ENCODE measurements around the gene ZBTB8B.
A peak's percentile ranks its signal among the peaks of the same experiment; 100 is the strongest.
"Not testable (repeated sequence)": the region's sequence is repeated elsewhere in the genome, so short reads cannot be mapped to it uniquely, and the experiment has no call there.

The ZBTB8B gene

DNA sequence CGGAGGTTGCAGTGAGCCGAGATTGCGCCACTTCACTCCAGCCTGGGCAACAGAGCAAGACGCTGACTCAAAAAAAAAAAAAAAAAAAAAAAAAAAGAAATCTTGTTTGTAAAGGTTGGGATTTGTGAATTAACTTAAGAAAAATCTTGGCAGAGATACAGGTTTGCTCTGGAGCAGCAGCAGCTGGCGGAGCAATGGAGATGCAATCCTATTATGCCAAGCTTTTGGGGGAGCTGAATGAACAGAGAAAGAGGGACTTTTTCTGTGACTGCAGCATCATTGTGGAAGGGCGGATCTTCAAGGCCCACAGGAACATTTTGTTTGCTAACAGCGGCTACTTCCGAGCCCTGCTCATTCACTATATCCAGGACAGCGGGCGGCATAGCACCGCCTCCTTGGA is 5.6 kb downstream of the ZBTB8B start:
- no peak for DNase-seq (ENCODE audit: low read depth)

- no peak for DNase-seq (ENCODE audit: low read depth)
Measured at GRCh38 chr1:32470991-32471694, 6.3 kb downstream of the ZBTB8B start.

DNA sequence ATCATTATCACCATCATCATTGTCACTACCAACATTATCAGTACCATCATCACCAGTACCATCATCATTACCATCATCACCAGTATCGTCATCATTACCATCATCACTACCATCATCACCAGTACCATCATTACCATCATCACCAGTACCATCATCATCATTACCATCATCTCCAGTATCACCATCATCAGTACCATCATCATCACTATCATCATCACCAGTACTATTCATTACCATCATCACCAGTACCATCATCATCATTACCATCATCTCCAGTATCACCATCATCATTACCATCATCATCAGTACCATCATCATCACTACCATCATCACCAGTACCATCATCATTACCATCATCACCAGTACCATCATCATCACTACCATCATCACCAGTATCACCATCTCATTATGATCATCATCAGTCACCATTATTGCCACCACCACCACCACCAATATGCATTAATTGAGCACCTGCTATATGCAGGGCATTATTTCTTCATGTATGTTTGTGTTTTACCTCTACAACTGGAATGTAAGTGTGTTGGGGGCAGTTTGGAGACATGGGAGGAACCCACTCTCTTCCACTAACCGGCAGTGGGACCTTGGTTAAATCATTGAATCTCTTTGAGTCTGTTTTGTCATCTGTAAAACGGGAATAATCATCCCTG is 7.0 kb downstream of the ZBTB8B start:
- no peak for DNase-seq (ENCODE audit: low read depth)

DNA sequence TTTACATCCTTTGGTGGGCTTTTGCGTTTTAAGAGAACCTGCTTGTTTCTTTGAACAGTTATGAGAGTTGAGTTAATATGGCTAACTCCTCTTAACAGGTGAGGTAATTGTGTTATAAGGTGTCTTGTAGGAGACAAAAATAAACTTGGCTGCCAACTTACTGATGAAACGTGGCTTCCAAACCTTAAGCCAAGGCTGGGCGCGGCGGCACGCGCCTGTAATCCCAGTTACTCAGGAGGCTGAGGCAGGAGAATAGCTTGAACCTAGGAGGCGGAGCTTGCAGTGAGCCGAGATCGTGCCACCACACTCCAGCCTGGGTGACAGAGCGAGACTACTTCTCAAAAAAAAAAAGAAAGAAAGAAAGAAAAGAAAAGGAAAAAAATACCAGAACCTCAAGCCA is 8.1 kb downstream of the ZBTB8B start:
- not testable (repeated sequence) for DNase-seq (ENCODE audit: low read depth)

DNA sequence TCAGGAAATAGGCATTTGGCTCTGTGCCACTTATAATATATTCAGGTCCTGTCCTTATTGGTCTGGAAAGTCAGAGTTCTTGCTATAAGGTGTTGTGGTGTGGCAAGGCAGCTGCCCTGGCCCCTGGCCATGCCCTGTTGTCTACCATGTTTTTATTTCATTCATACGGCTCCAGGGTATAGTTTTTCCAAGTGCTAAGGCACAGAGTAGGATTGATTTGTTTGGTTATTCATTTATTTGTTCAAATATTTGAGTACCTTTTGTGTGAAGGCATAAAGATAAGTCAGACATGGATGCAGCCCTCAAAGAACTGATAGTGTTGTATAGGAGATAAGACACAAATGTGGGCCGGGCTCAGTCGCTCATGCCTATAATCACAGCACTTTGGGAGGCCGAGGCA is 10.1 kb downstream of the ZBTB8B start:
- DNase-seq (ENCODE audit: low read depth), result no peak

DNA sequence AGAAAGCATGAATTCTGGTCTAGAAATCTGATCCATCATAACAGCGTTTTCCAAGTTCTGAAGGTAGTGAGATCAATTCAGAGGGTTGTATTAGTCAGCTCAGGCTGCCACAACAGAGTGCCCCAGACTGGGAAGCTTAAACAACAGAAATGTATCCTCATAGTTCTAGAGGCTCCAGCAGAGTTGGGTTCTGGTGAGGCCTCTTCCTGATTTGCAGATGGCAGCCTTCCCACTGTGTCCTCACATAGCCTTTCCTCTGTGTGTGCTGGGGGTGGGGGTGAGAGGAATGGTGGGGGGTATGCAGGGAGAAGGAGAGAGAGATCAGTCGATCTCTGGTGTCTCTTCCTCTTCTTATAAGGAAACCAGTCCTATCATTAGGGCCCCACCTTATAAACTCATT is 15.1 kb downstream of the ZBTB8B start:
- peak; percentile 4 for DNase-seq (ENCODE audit: low read depth)

GRCh38 chr1:32480761-32481160 is 15.9 kb downstream of the ZBTB8B start:
- no peak for DNase-seq (ENCODE audit: low read depth)

GRCh38 chr1:32481788-32482187 is 16.9 kb downstream of the ZBTB8B start:
- not testable (repeated sequence) for DNase-seq (ENCODE audit: low read depth)

DNA sequence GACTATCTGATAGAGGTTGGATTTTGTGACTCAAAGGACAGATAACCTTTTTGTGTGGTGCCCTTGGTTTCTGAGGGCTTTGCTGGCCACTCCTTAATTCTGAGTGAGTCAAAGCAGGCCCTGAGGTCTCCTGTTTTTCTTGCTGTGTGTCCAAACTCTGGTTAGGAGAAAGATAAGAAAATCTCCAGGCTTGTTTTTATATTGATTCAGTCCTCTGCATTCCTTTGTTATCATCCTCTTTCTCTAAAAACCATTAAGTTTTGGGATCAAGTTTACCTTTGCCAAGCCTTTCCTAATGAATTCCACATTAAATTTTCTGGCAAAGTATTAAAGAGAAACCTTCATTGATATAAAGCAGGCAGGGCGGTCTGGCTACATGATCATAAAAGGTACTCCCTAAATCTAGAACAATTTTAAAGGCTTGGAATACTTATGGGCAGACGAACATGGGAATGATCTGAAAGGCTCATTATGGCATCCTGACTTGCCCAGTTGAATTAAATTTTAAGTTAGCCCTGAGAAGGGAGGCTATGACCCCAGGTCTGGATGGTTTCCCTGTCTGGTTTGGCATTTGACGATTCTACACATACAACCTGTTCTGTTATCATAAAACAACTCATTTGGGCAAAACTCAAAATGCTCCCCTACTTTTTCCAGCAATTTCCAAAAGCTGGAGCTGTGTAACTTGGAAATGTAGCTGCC is 20.8 kb downstream of the ZBTB8B start:
- DNase-seq (ENCODE audit: low read depth), result no peak

DNA sequence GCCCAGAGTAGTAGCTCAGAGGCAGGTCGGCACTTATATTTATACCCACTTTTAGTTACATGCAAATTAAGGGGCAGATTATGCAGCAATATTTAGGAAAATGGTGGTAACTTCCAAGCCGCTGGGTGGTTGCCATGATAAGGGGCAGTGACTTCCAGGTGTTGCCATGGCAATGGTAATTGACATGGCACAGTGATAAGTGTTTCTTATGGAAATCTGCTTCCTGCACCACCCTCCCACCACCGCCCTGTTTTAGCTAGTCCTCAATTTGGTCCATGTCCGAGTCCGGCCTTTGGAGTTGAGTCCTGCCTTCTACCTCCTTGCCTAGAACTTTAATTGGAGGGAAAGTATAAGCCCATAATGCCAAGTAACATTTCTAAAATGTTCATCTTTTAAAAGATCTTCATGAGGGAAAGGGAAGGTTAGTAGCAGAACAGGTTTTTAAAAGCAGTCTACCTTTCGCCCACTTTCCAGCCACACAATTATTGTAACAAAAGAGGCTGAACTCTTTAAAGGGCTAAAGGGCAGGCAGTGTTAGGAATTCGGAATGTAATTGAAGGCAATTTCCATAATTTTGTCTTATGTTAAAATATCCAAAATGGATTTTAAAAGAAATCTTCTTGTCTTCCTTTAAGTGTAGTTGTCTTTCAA is 21.7 kb downstream of the ZBTB8B start:
- no peak for DNase-seq (ENCODE audit: low read depth)

GRCh38 chr1:32487182-32487581 is 22.3 kb downstream of the ZBTB8B start:
- DNase-seq (ENCODE audit: low read depth), result no peak

GRCh38 chr1:32489774-32490454 is 25.0 kb downstream of the ZBTB8B start:
- DNase-seq (ENCODE audit: low read depth), result no peak

- no peak for DNase-seq (ENCODE audit: low read depth)
Measured at GRCh38 chr1:32491386-32491785, 26.5 kb downstream of the ZBTB8B start.

- no peak for DNase-seq (ENCODE audit: low read depth)
Measured at GRCh38 chr1:32494196-32494595, 29.3 kb downstream of the ZBTB8B start.

DNA sequence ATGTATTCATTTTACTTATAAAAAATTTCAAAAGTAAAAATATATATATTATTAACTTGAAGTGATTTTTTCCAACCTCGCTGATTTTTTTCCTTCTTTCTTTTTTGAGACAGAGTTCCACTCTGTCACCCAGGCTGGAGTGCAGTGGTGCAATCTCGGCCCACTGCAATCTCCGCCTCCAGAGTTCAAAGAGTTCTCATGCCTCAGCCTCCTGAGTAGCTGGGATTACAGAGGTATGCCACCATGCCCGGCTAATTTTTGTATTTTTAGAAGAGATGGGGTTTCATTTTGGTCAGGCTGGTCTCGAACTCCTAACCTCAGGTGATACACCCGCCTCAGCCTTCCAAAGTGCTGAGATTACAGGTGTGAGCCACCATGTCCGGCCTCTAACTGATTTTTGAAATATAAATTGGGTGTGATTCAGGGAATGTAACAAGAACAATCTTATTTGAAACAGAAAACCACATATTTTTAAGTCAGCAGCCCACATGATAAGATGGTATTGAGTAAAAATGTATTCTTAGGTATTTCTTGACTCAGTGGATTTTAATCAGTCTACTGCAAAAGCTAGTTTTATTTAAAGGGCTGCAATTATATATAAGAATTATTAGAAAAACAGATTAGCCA is 30.0 kb downstream of the ZBTB8B start:
- DNase-seq (ENCODE audit: low read depth), result no peak

DNA sequence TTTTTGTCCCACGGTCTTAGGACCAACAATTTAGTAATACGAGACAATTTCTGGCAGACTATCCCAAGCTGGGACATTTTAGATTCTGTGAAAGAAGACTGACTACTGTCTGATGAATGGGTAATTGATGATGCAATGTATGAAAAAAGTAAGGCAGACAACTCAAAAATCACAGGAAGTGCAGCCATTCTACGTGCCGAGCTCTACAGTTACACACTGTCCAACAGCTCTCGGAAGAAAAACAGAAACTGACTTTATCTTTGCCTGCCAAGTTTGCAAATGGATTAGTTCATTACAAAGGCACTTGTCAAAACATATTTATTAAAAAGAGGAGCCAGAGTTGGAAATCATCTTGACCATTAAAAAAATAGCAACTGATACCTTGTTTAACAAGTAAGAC is 31.3 kb downstream of the ZBTB8B start:
- peak; percentile 35 for DNase-seq (ENCODE audit: low read depth)

DNA sequence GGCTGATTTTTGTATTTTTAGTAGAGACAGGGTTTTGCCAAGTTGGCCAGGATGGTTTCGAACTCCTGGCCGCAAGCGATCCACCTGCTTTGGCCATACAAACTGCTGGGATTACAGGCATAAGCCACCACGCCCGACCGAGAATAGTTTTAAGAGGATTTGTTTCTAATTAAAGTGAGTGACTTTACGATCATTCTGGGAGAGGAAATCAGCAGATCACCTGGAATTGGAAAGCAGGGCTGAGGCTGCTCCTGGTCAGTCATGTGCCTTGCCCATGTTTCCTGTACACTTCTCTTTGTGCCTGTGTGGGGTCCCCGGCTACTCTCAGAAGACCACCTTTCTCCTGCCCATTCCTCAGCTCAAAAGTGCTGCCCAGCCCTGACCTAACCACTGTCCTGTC is 33.9 kb downstream of the ZBTB8B start:
- DNase-seq (ENCODE audit: low read depth), result no peak

DNA sequence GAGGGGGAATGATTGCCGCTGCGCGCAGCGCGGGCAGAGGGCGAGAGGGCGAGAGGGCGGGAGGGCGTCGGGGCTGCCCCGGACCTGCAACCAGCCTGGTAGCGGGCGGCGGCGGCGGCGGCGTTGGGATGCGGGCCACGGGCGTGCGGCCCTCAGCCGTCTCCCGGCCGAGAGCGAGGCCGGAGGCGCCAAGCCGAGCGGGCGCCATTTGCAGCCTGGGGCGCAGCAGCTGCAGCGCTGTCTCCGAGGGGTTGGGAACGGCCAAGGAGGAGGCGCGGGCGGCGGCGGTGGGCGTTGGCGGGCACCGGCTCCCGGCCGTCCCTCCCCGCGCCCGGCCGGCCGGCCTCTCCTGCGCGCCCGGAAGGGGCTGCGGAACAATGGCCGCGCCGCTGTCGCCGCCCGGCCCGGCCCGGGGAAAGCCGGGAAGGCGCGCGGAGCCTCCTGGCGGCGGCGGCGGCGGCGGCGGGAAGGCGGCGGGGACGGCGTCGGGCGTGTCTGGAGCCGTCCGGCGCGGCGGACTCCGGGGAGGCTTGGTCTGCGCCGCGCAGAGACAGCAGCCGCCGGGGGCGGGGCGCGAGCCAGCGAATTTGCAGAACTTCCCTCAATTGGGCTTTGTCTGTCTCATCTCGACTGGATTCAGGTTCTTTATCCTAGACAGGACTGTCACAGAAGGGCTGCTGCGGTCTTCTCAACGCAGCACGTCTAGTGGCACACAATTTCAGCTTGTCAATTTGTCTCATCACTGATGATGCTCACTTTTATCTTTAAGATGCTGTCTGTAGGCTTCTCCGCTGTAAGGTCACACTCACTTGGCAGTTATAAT is 35.7 kb downstream of the ZBTB8B start:
- DNase-seq (ENCODE audit: low read depth), result peak; percentile 47

DNA sequence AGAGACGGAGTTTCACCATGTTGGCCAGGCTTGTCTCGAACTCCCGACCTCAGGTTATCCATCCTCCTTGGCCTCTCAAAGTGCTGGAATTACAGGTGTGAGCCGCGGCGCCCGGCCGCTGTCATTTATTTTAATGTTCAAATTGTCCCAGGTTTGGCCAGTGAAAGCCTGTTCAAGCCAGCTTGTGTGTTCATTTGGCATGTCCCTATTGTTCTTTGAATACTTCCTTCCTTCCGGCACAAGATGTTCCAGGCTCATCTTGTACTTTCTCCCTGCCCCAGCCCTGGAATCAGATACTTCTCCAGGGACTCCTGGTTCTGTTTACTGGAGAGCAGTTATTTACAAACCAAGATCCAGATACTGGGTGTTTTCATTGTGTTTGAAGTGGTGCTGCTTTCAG is 37.0 kb downstream of the ZBTB8B start:
- no peak for DNase-seq (ENCODE audit: low read depth)

DNA sequence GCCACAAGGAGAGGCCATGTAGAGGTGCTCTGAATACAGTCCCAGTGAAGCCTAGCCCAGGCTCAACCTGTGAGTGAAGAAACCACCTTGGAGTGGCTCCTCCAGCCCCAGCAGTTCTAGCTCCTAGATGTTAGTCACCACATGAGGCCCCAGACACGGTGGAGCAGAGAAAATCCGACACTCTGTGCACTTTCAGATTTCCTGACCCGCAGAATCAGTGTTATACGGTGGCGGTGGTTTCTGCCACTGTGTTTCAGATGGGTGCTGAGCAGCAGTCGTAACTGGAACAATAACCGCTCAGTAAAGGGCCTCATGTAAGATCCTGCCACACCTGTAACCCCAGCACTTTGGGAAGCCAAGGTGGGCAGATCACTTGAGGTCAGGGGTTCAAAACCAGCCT is 38.3 kb downstream of the ZBTB8B start:
- no peak for DNase-seq (ENCODE audit: low read depth)

- DNase-seq (ENCODE audit: low read depth), result no peak
Measured at GRCh38 chr1:32507021-32507420, 42.1 kb downstream of the ZBTB8B start.

Data from stromal cell of bone marrow (primary cell).